K562 (cell line): ENCODE results near the gene ZNF358. TPM values are rescaled to one million over a fixed set of nuclear protein-coding genes. Genes with fewer than 3 reads are reported as not detected.

ENCODE experiments used
- ATAC-seq: fragments of 200-7000 bp; cut with Tn5 transposase; 3 replicates; pipeline ENCODE4 v1.9.1; 2020; ENCODE audit warnings: moderate library complexity
- BruUV-seq: library from RNA; stranded (reverse); fragments of 400-500 nt; replicated peaks from 2 replicates; lab custom pipeline; 2021; lab: Mats Ljungman, UMichigan
- CTCF ChIA-PET: fragments of 300-600 bp; formaldehyde crosslinking; extraction: SDS; loops from one replicate; lab custom pipeline; 2021; ENCODE audit warnings: low intra/inter-chr PET ratio; lab: Yijun Ruan, JAX
- POLR2A ChIA-PET: fragments of 300-600, 350-650 bp; sonication (Branson Sonifier 250); formaldehyde crosslinking; extraction: SDS; loops from one replicate; lab custom pipeline; 2021; ENCODE audit warnings: antibody characterized with exemption, inconsistent platforms; lab: Yijun Ruan, JAX
- DNase-seq, 4 experiments: peaks; one replicate each; pipeline versions ENCODE4 v3.0.0 to v3.0.0-alpha.2; 2011 to 2018; ENCODE audit warnings: low spot score in 3 of 4, mixed read lengths in 3 of 4; ENCODE audit errors: extremely low read depth in 1 of 4
- FAIRE-seq: peaks from 2 replicates; lab custom pipeline; 2011; peaks lifted over from hg19 to GRCh38; lab: Jason Lieb, UNC
- H2AFZ ChIP-seq: 2 replicates; pipeline ENCODE4 v1.6.0; 2011; ENCODE audit warnings: low read depth, low read length, control low read depth, inconsistent platforms
- H3K27ac ChIP-seq: fragments of 200-600 bp; 3 replicates; pipeline ENCODE4 v1.8.0; 2011; ENCODE audit warnings: low read depth, mild to moderate bottlenecking, control low read depth, inconsistent platforms, low read length, moderate library complexity, mixed read lengths; ENCODE audit errors: extremely low read depth
- H3K27me3 ChIP-seq, 2 experiments: fragments of 300-600 bp in 1 of 2; 2 replicates in 1 of 2; 3 replicates in 1 of 2; pipeline versions ENCODE4 v1.6.0 to v1.8.0; 2011; ENCODE audit warnings: inconsistent platforms in 2 of 2, low read length in 2 of 2, mild to moderate bottlenecking in 1 of 2, mixed read lengths in 1 of 2, moderate library complexity in 1 of 2; ENCODE audit not compliant: control insufficient read depth in 2 of 2, insufficient read depth in 2 of 2
- H3K36me3 ChIP-seq: fragments of 300-600 bp; 3 replicates; pipeline ENCODE4 v1.8.0; 2011; ENCODE audit warnings: mild to moderate bottlenecking, low read length, inconsistent platforms; ENCODE audit not compliant: control insufficient read depth, insufficient read depth
- H3K4me1 ChIP-seq, 2 experiments: fragments of 200-600 bp in 1 of 2; replicated peaks in 1 of 2; 2 replicates in 1 of 2; 3 replicates in 1 of 2; pipeline versions ENCODE4 v1.5.1 to v1.8.0; 2011; ENCODE audit warnings: inconsistent platforms in 2 of 2, low read length in 2 of 2, mild to moderate bottlenecking in 1 of 2, mixed read lengths in 1 of 2, moderate library complexity in 1 of 2; ENCODE audit not compliant: control insufficient read depth in 2 of 2, insufficient read depth in 2 of 2
- H3K4me2 ChIP-seq: 2 replicates; pipeline ENCODE4 v1.6.1; 2011; ENCODE audit warnings: low read length, control low read depth, inconsistent platforms, mixed read lengths; ENCODE audit not compliant: insufficient read depth
- H3K4me3 ChIP-seq: fragments of 200-600 bp; sonication (generic), shearing (Covaris generic); 2 replicates; pipeline ENCODE4 v1.5.1; 2016; ENCODE audit warnings: control low read depth, inconsistent platforms
- H3K79me2 ChIP-seq: fragments of 200-600 bp; 3 replicates; pipeline ENCODE4 v1.8.0; 2011; ENCODE audit warnings: low read length, inconsistent platforms; ENCODE audit not compliant: control insufficient read depth, insufficient read depth
- H3K9ac ChIP-seq, 2 experiments: 2 replicates each; pipeline versions ENCODE4 v1.6.0 to v1.6.1; 2011; ENCODE audit warnings: low read depth in 2 of 2, low read length in 2 of 2, control low read depth in 1 of 2, inconsistent platforms in 1 of 2, mild to moderate bottlenecking in 1 of 2, mixed read lengths in 1 of 2; ENCODE audit not compliant: insufficient read depth in 1 of 2
- H3K9me1 ChIP-seq: one replicate; pipeline ENCODE4 v1.6.0; 2011; ENCODE audit warnings: inconsistent platforms, mild to moderate bottlenecking, low read length, moderate library complexity; ENCODE audit not compliant: control insufficient read depth, insufficient read depth
- H3K9me3 ChIP-seq: replicated peaks from 2 replicates; pipeline ENCODE4 v1.5.1; 2011; ENCODE audit warnings: low read depth, low read length, inconsistent platforms; ENCODE audit not compliant: control insufficient read depth, insufficient read depth
- H4K20me1 ChIP-seq: replicated peaks from 2 replicates; pipeline ENCODE4 v1.6.1; 2011; ENCODE audit warnings: low read length, inconsistent platforms, mixed read lengths; ENCODE audit not compliant: control insufficient read depth, insufficient read depth
- SREBF2 ChIP-seq: sonication (generic); formaldehyde crosslinking; IDR thresholded peaks from 2 replicates; pipeline ENCODE4 v1.4.0; 2020; ENCODE audit warnings: mild to moderate bottlenecking, missing genetic modification reagents
- ZBTB9 ChIP-seq: fragments of 450-650 bp; formaldehyde crosslinking; IDR thresholded peaks from 2 replicates; pipeline ENCODE4 v1.4.0; 2020; ENCODE audit warnings: mild to moderate bottlenecking, moderate library complexity
- WGBS: fragments of 100-300 bp; shearing (Covaris generic); methylation state at CpG from one replicate; pipeline ENCODE4 v1.1.6; 2016; ENCODE audit warnings: low coverage, mixed read lengths; ENCODE audit not compliant: insufficient coverage; ENCODE audit errors: missing lambda C conversion rate; 5-methylcytosine and 5-hydroxymethylcytosine counted together
- in situ Hi-C: fragments of 300-500 bp; cut with MboI; formaldehyde crosslinking; loops from 4 replicates; pipeline ENCODE4 v1.15.0; 2018; ENCODE audit warnings: inconsistent platforms, mixed read lengths
- intact Hi-C: fragments of 100-400 bp; cut with micrococcal nuclease; formaldehyde crosslinking; loops from 2 replicates; pipeline ENCODE4 v1.14.2; 2022
- polyA plus RNA-seq, 8 experiments: library from polyadenylated mRNA; depleted of rRNA in 4 of 8; stranded (reverse) in 5 of 8; unstranded in 3 of 8; fragments of >200 nt; fragmentation: Nextera tagmentation in 2 of 8; fragmentation: Illumina TruSeq in 1 of 8; extraction: Ambion mirVana in 2 of 8; extraction: Trizol in 1 of 8; gene quantifications; 2 replicates each; pipeline versions ENCODE4 v1.2.1 to v1.2.3, GENCODE V29; 2011 to 2014; ENCODE audit warnings: inconsistent platforms in 1 of 8, missing spikeins in 1 of 8
- total RNA-seq, 7 experiments: library from RNA; depleted of rRNA in 6 of 7; stranded (reverse); fragments of >200 nt in 6 of 7; fragmentation: Illumina TruSeq in 2 of 7; extraction: Trizol in 2 of 7; gene quantifications; 2 replicates each; pipeline versions ENCODE4 v1.2.1 to v1.2.3, GENCODE V29; 2011 to 2021; ENCODE audit warnings: low replicate concordance in 1 of 7
- TF ChIP-seq, protein P1 (sequence below): fragments of 250-450 bp; sonication (Bioruptor Pico); IDR thresholded peaks from 2 replicates; pipeline ENCODE4 v1.5.0; 2020; ENCODE audit warnings: mild to moderate bottlenecking
- TF ChIP-seq, protein P2 (sequence below): sonication (generic); formaldehyde crosslinking; IDR thresholded peaks from 2 replicates; pipeline ENCODE4 v1.8.0; 2022; ENCODE audit warnings: mild to moderate bottlenecking, missing genetic modification reagents

The ZNF358 gene
- total and polyA plus RNA-seq, 9 of the 15 experiments (the other 6 are each of a cell fraction or from before 2014, with no cell fraction given), result 0.04 to 17.2 (median 4.9) TPM

GRCh38 chr19:7547159-7547558, 31.3 kb downstream of the ZNF358 start:
- no peaks in the 10 kb centered on the region for H3K27me3 ChIP-seq
- no peak overlapping the region for H3K4me2 ChIP-seq
- FAIRE-seq (no peak), DNase-seq (no peak), ATAC-seq (no peak)
- no peak overlapping the region for H2AFZ ChIP-seq
- intact Hi-C loops, result no loop called here
- peaks cover 4% of the 10 kb centered on the region; the same call in 1 of the 3 replicates for H3K36me3 ChIP-seq
- ChIA-PET CTCF (no interaction called here), POLR2A (no interaction called here)
- H3K27ac ChIP-seq, result no peak overlapping the region
- in situ Hi-C loops, result no loop called here
- no TSS peak for BruUV-seq
- no peak overlapping the region for H3K4me3 ChIP-seq
- no peak overlapping the region for H3K9ac ChIP-seq
- no peaks in the 10 kb centered on the region for H4K20me1 ChIP-seq
- H3K4me1 ChIP-seq, result peaks cover 5 to 35% of the 10 kb centered on the region in 2 experiments; a peak in 3 of 5 replicates
- no peaks in the 10 kb centered on the region for H3K79me2 ChIP-seq
- no peaks in the 10 kb centered on the region for H3K9me1 ChIP-seq
- H3K9me3 ChIP-seq, result 0 out of 2 replicates have a peak, but pooled peaks cover 3% of the 10 kb centered on the region
- WGBS, result 54% methylated on average over 3 of the region's 3 CpGs
- TF ChIP-seq, protein P1, sequence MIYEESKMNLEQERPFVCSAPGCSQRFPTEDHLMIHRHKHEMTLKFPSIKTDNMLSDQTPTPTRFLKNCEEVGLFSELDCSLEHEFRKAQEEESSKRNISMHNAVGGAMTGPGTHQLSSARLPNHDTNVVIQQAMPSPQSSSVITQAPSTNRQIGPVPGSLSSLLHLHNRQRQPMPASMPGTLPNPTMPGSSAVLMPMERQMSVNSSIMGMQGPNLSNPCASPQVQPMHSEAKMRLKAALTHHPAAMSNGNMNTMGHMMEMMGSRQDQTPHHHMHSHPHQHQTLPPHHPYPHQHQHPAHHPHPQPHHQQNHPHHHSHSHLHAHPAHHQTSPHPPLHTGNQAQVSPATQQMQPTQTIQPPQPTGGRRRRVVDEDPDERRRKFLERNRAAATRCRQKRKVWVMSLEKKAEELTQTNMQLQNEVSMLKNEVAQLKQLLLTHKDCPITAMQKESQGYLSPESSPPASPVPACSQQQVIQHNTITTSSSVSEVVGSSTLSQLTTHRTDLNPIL (CRISPR knock-in tag), result no peak
- TF ChIP-seq ZBTB9 (CRISPR knock-in tag), result no peak
- TF ChIP-seq SREBF2, result no peak
- TF ChIP-seq, protein P2, sequence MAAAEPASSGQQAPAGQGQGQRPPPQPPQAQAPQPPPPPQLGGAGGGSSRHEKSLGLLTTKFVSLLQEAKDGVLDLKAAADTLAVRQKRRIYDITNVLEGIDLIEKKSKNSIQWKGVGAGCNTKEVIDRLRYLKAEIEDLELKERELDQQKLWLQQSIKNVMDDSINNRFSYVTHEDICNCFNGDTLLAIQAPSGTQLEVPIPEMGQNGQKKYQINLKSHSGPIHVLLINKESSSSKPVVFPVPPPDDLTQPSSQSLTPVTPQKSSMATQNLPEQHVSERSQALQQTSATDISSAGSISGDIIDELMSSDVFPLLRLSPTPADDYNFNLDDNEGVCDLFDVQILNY (CRISPR knock-in tag), result no peak
